Psoas muscle (tissue), 8 donors: Measurements from ENCODE around the gene KAZN. TPM values are rescaled to one million over a fixed set of nuclear protein-coding genes. Genes with fewer than 3 reads are reported as not detected.

Experiments used
- ATAC-seq, 4 donors: fragments of 200-7000 bp; cut with Tn5 transposase; one replicate each; pipeline ENCODE4 v1.9.1; 2020; ENCODE audit warnings: moderate library complexity in 3 of 4, mild to moderate bottlenecking in 2 of 4
- DNase-seq, 2 donors: peaks; one replicate each; pipeline ENCODE4 v3.0.0-alpha.2; 2020
- H3K27ac ChIP-seq: fragments of 200-600 bp; one replicate; pipeline ENCODE4 v1.8.0; 2022
- H3K27me3 ChIP-seq, 3 donors: fragments of 200-600 bp in 1 of 3; one replicate each; pipeline versions ENCODE4 v1.6.1 to v1.8.0; 2013 to 2022; ENCODE audit warnings: low read length in 2 of 3, mild to moderate bottlenecking in 2 of 3, moderate library complexity in 1 of 3; ENCODE audit not compliant: insufficient read depth in 3 of 3
- H3K36me3 ChIP-seq, 2 donors: fragments of 200-600 bp in 1 of 2; one replicate each; pipeline versions ENCODE4 v1.6.1 to v1.8.0; 2013 to 2022; ENCODE audit warnings: low read depth in 1 of 2, mild to moderate bottlenecking in 1 of 2, moderate library complexity in 1 of 2; ENCODE audit not compliant: insufficient read depth in 1 of 2
- H3K4me1 ChIP-seq: fragments of 200-600 bp; one replicate; pipeline ENCODE4 v1.8.0; 2022
- H3K4me3 ChIP-seq: fragments of 200-600 bp; one replicate; pipeline ENCODE4 v1.8.0; 2022; ENCODE audit warnings: mild to moderate bottlenecking
- H3K9me3 ChIP-seq: fragments of 200-600 bp; one replicate; pipeline ENCODE4 v1.8.0; 2022
- WGBS, 3 donors: extraction: QIAGEN DNeasy Blood & Tissue Kit; methylation state at CpG; one replicate each; pipeline versions ENCODE4 v1.1.6 to v1.1.7; 2013; 5-methylcytosine and 5-hydroxymethylcytosine counted together
- intact Hi-C, 2 donors: fragments of 100-400 bp; cut with DNase I; formaldehyde crosslinking; loops; one replicate each; pipeline versions ENCODE4 v1.11.0 to v1.14.2; 2022
- polyA plus RNA-seq, 3 donors: library from polyadenylated mRNA; stranded (reverse); fragments of 200-250 nt; gene quantifications; one replicate each; pipeline ENCODE4 v1.2.3, GENCODE V29; 2013
- total RNA-seq, 4 donors: library from RNA; stranded (reverse); fragmentation: NEBNext Ultra II Directional in 2 of 4; extraction: Animal tissue kit (Norgen Biotek cat#: 25700) in 2 of 4; gene quantifications; one replicate each; pipeline versions ENCODE4 v1.2.1 to v1.2.4, GENCODE V29; 2021 to 2023
- TF ChIP-seq, protein P1 (sequence below): fragments of 200-600 bp; IDR thresholded peaks from one replicate; pipeline ENCODE4 v1.8.0; 2022; ENCODE audit warnings: antibody characterized with exemption
- donor health status: healthy with polysubstance abuse.
- donor health status: DM: no; HTN: no; CAD: no; lungs with moderate emphysema.
- donor health status: Bipolar disorder and iron deficiency.
- donor health status: healthy.
- donor health status: DM: yes; HTN: yes; CAD: no.
- donor health status: DM: no; HTN: no; CAD: no.
- donor health status: DM: no; HTN: no; CAD: no.
- donor health status: DM: yes; HTN: yes; CAD: no.

The KAZN gene
- total and polyA plus RNA-seq, 7 donors, result 0.23 to 2.3 (median 0.97) TPM

DNA sequence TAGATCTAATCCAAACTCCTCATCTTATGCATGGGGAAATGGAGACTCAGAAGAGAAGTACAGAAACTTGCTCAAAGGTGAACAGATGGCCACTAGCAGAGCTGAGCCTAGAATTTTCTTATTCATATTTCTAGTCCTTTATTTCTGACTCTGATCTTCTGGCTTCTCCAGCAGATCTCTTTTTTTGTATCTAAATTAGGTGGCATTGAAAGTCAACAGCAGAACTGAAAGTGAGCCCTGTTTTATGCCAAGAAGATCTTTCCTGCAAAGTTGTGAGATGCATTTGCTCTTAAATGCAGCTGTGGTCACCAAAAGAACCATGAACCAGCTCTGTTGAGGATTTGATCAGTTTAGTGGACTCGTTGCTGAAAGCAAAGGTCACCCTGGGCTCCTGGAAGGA lies 75.5 kb downstream of the KAZN start:
- 23 to 54% (median 32%) methylated on average over 1 of the region's 1 CpG for WGBS, 3 donors
- Histone ChIP-seq H3K27ac (no peak overlapping the region), H3K4me3 (no peak overlapping the region), H3K27me3 (no peaks in the 10 kb centered on the region), H3K4me1 (no peaks in the 10 kb centered on the region), H3K36me3 (no peaks in the 10 kb centered on the region), H3K9me3 (no peaks in the 10 kb centered on the region)
- DNase-seq (no peak), ATAC-seq (no peak)
- intact Hi-C loops, result no loop called here
- TF ChIP-seq, protein P1, sequence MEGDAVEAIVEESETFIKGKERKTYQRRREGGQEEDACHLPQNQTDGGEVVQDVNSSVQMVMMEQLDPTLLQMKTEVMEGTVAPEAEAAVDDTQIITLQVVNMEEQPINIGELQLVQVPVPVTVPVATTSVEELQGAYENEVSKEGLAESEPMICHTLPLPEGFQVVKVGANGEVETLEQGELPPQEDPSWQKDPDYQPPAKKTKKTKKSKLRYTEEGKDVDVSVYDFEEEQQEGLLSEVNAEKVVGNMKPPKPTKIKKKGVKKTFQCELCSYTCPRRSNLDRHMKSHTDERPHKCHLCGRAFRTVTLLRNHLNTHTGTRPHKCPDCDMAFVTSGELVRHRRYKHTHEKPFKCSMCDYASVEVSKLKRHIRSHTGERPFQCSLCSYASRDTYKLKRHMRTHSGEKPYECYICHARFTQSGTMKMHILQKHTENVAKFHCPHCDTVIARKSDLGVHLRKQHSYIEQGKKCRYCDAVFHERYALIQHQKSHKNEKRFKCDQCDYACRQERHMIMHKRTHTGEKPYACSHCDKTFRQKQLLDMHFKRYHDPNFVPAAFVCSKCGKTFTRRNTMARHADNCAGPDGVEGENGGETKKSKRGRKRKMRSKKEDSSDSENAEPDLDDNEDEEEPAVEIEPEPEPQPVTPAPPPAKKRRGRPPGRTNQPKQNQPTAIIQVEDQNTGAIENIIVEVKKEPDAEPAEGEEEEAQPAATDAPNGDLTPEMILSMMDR, result no peak

DNA sequence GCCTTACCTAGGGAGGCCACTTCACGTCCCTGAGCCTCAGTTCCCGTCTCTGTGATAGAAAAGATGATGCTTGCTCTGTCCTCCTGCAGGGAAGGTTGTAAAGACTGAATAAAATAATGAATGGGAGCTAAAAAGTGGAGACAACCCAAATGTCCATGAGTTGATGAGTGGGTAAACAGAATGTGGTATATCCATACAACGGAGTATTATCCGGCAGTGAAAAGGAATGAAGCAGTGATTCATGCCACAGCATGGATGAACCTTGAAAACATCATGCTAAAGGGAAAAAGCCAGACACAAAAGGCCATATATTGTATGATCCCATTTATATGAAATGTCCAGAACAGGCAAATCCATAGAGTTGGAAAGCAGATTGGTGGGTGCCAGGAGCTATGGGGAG lies 77.9 kb downstream of the KAZN start:
- intact Hi-C loops, result no loop called here
- WGBS, 3 donors, result 86 to 97% (median 87%) methylated on average over 4 of the region's 4 CpGs

DNA sequence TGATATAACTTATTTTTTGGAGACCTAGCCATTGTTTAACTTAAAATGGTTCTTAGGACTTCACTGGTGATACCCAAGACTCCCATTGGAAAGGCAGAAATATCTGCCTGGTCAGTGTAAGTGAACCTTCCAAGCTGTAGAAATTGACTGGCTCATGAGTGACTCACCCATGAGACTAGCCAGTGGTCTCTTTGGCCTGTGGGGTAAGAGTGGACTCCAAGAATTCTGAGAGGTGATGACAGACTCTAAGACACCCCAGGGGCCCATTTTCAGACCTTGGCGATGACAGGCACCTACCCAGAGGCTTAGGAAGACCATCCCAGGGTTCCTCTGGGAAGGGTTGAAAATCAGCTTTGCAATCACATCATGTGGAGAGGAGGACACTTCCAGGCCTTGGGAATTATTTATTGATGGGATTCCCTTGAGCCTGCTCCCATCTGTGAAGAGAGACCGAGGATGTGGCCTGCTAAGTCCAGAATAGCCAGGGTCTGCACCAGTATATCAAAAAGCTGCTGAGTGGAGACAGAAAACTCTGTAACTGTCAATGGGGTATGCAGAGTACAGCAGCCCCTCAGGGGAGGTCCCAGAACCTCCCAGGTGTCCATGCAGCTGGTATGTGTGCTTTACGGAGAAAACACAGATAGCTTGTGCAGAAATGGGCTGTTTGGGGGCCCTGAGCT lies 78.9 kb downstream of the KAZN start:
- Histone ChIP-seq H3K4me1 (no peaks in the 10 kb centered on the region), H3K36me3 (no peaks in the 10 kb centered on the region), H3K9me3 (no peaks in the 10 kb centered on the region), H3K27me3 (no peaks in the 10 kb centered on the region), H3K27ac (no peak overlapping the region), H3K4me3 (no peak overlapping the region)
- 75 to 89% (median 83%) methylated on average over 3 of the region's 3 CpGs for WGBS, 3 donors
- intact Hi-C loops, result no loop called here
- DNase-seq, result no peak
- ATAC-seq, result peak in 3 of 4 donors; percentile 28 to 57 (median 35)
- TF ChIP-seq, protein P1, result no peak

More for the DNA sequence above, 77.9 kb downstream of the KAZN start:
- H3K27ac ChIP-seq, result no peak overlapping the region
- ATAC-seq (no peak), DNase-seq (no peak)
- TF ChIP-seq, protein P1, result no peak
- no peaks in the 10 kb centered on the region for H3K36me3 ChIP-seq
- no peaks in the 10 kb centered on the region for H3K9me3 ChIP-seq
- H3K4me1 ChIP-seq, result no peaks in the 10 kb centered on the region
- no peak overlapping the region for H3K4me3 ChIP-seq
- no peaks in the 10 kb centered on the region for H3K27me3 ChIP-seq

DNA sequence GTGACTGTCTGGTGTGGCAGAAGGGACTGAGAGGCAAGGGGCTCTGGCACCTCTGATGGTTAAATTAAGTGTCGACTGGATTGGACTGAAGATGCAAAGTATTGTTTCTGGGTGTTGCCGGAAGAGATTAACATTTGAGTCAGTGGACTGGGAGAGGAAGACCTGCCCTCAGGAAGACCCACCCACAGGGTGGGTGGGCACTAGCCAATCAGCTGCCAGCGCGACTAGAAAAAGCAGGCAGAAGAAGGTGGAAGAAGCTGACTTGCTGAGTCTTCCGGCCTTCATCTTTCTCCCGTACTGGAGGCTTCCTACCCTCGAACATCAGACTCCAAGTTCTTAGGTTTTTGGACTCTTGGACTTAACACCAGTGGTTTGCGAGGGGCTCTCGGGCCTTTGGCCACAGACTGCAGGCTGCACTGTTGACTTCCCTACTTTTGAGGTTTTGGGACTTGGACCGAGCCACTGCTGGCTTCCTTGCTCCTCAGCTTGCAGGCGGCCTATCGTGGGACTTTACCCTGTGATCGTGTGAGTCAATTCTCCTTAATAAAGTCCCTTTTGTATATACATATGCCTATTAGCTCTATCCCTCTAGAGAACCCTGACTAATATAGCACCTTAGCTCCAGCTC lies 79.6 kb downstream of the KAZN start:
- 63 to 73% (median 72%) methylated on average over 13 of the region's 13 CpGs for WGBS, 3 donors
- no peak for ATAC-seq
- Histone ChIP-seq H3K27ac (no peak overlapping the region), H3K4me3 (no peak overlapping the region), H3K27me3 (no peaks in the 10 kb centered on the region), H3K9me3 (no peaks in the 10 kb centered on the region), H3K36me3 (no peaks in the 10 kb centered on the region), H3K4me1 (no peaks in the 10 kb centered on the region)
- DNase-seq, result no peak
- TF ChIP-seq, protein P1, result no peak
- intact Hi-C loops, result no loop called here
